ENCODE measurements around the gene HBS1L.

The HBS1L gene

GRCh38 chr6:134928151-134928900, 126.3 kb downstream of the HBS1L start:
- H3K27me3 ChIP-seq: no peaks in the 10 kb centered on the region
- H3K9me3 ChIP-seq: no peaks in the 10 kb centered on the region
- no peak for DNase-seq
- H3K4me3 ChIP-seq (ENCODE audit: low read depth, low read length): no peak overlapping the region
- H3K36me3 ChIP-seq: no peaks in the 10 kb centered on the region
- no peak for TF ChIP-seq CTCF (IDR thresholded peaks at IDR 0.05; ENCODE audit: low read depth, low read length)
- no peaks in the 10 kb centered on the region for H3K4me1 ChIP-seq

GRCh38 chr6:134925800-134926199, 128.8 kb downstream of the HBS1L start:
- Histone ChIP-seq H3K27me3 (no peaks in the 10 kb centered on the region), H3K4me3 (ENCODE audit: low read depth, low read length) (no peak overlapping the region), H3K4me1 (no peaks in the 10 kb centered on the region), H3K9me3 (no peaks in the 10 kb centered on the region), H3K36me3 (no peaks in the 10 kb centered on the region)
- DNase-seq: no peak
- no peak for TF ChIP-seq CTCF (IDR thresholded peaks at IDR 0.05; ENCODE audit: low read depth, low read length)

- Histone ChIP-seq H3K9me3 (no peaks in the 10 kb centered on the region), H3K4me1 (0 out of 2 replicates have a peak, but pooled peaks cover 3% of the 10 kb centered on the region), H3K27me3 (no peaks in the 10 kb centered on the region), H3K36me3 (no peaks in the 10 kb centered on the region), H3K4me3 (ENCODE audit: low read depth, low read length) (no peak overlapping the region)
- no peak for TF ChIP-seq CTCF (IDR thresholded peaks at IDR 0.05; ENCODE audit: low read depth, low read length)
- DNase-seq: no peak
Measured at GRCh38 chr6:134921721-134922261, 132.8 kb downstream of the HBS1L start.

- Histone ChIP-seq H3K27me3 (no peaks in the 10 kb centered on the region), H3K4me3 (ENCODE audit: low read depth, low read length) (no peak overlapping the region), H3K36me3 (no peaks in the 10 kb centered on the region), H3K9me3 (no peaks in the 10 kb centered on the region), H3K4me1 (0 out of 2 replicates have a peak, but pooled peaks cover 3% of the 10 kb centered on the region)
- TF ChIP-seq CTCF (IDR thresholded peaks at IDR 0.05; ENCODE audit: low read depth, low read length): no peak
- no peak for DNase-seq
Measured at GRCh38 chr6:134921276-134921675, 133.3 kb downstream of the HBS1L start.

- TF ChIP-seq CTCF (IDR thresholded peaks at IDR 0.05; ENCODE audit: low read depth, low read length): no peak
- H3K9me3 ChIP-seq: no peaks in the 10 kb centered on the region
- H3K36me3 ChIP-seq: no peaks in the 10 kb centered on the region
- no peak overlapping the region for H3K4me3 ChIP-seq (ENCODE audit: low read depth, low read length)
- DNase-seq: no peak
- 0 out of 2 replicates have a peak, but pooled peaks cover 3% of the 10 kb centered on the region for H3K4me1 ChIP-seq
- H3K27me3 ChIP-seq: no peaks in the 10 kb centered on the region
Measured at GRCh38 chr6:134920422-134920821, 134.2 kb downstream of the HBS1L start.

- 0 out of 2 replicates have a peak, but pooled peaks have one; percentile 15 for TF ChIP-seq CTCF (IDR thresholded peaks at IDR 0.05; ENCODE audit: low read depth, low read length)
- Histone ChIP-seq H3K4me1 (0 out of 2 replicates have a peak, but pooled peaks cover 3% of the 10 kb centered on the region), H3K27me3 (no peaks in the 10 kb centered on the region), H3K9me3 (no peaks in the 10 kb centered on the region), H3K4me3 (ENCODE audit: low read depth, low read length) (no peak overlapping the region), H3K36me3 (no peaks in the 10 kb centered on the region)
- no peak for DNase-seq
Measured at GRCh38 chr6:134918418-134918961, 136.1 kb downstream of the HBS1L start.

Measured in BE2C (cell line).